Stimulated activated CD8-positive, alpha-beta memory T cell treated with anti-CD3 and anti-CD28 coated beads, Interleukin-4, amount 100 ng/mL, for 48 hours (primary cell): ENCODE data around the gene IFT172.
"Not testable (repeated sequence)": the region's sequence is repeated elsewhere in the genome, so short reads cannot be mapped to it uniquely, and the experiment has no call there.

Experiments used
- DNase-seq: peaks from one replicate; pipeline ENCODE4 v3.0.0-alpha.2; 2020

The IFT172 gene

GRCh38 chr2:27489498-27490397, at the start of gene IFT172:
Gene IFT172 (minus strand): TSS chr2:27489743. CDS start chr2:27489653, 90 bp downstream.
- DNase-seq, result peak; percentile 99

GRCh38 chr2:27538839-27539450, 49.4 kb upstream of the IFT172 start:
- not testable (repeated sequence) for DNase-seq

- no peak for DNase-seq
These were observed 47.7 kb upstream of the IFT172 start for GRCh38 chr2:27537287-27537686.

GRCh38 chr2:27531983-27532382, 42.4 kb upstream of the IFT172 start:
- DNase-seq, result no peak

- DNase-seq, result no peak
These were observed 37.6 kb upstream of the IFT172 start for GRCh38 chr2:27527182-27527581.

- DNase-seq, result no peak
These were observed 32.9 kb upstream of the IFT172 start for GRCh38 chr2:27522400-27522945.

GRCh38 chr2:27520316-27520715, 30.8 kb upstream of the IFT172 start:
- DNase-seq, result no peak

- DNase-seq, result no peak
These were observed 29.2 kb upstream of the IFT172 start for GRCh38 chr2:27518782-27519113.

GRCh38 chr2:27518113-27518781, 28.7 kb upstream of the IFT172 start:
- no peak for DNase-seq

- DNase-seq, result no peak
These were observed 19.8 kb upstream of the IFT172 start for GRCh38 chr2:27509326-27509725.

GRCh38 chr2:27507293-27507692, 17.8 kb upstream of the IFT172 start:
- no peak for DNase-seq

GRCh38 chr2:27506587-27506986, 17.0 kb upstream of the IFT172 start:
- DNase-seq, result no peak

- DNase-seq, result no peak
These were observed 12.6 kb upstream of the IFT172 start for GRCh38 chr2:27502142-27502541.

GRCh38 chr2:27501042-27501441, 11.5 kb upstream of the IFT172 start:
- no peak for DNase-seq

GRCh38 chr2:27498975-27499374, 9.4 kb upstream of the IFT172 start:
- no peak for DNase-seq

- no peak for DNase-seq
These were observed 7.7 kb upstream of the IFT172 start for GRCh38 chr2:27497288-27497627.

GRCh38 chr2:27496357-27497287, 7.1 kb upstream of the IFT172 start, which contains the start of gene GCKR:
Gene GCKR (plus strand): TSS chr2:27496839. CDS start chr2:27496905, 66 bp downstream.
- DNase-seq, result no peak

GRCh38 chr2:27495840-27496356, 6.4 kb upstream of the IFT172 start:
- DNase-seq, result no peak

GRCh38 chr2:27494944-27495554, 5.5 kb upstream of the IFT172 start, which contains the start of gene FNDC4:
Gene FNDC4 (minus strand): TSS chr2:27495200. CDS start chr2:27494679, 521 bp downstream.
- peak; percentile 29 for DNase-seq

- no peak for DNase-seq
These were observed 4.9 kb upstream of the IFT172 start for GRCh38 chr2:27494284-27494943.

GRCh38 chr2:27493948-27494283, 4.4 kb upstream of the IFT172 start:
- DNase-seq, result no peak
